HG02588 (cell line): ENCODE data around the gene ATRN.
"Not testable (repeated sequence)": the region's sequence is repeated elsewhere in the genome, so short reads cannot be mapped to it uniquely, and the experiment has no call there.

ENCODE experiments used
- ATAC-seq: cut with Tn5 transposase; IDR thresholded peaks from one replicate; pipeline ENCODE4 v1.9.1; 2021; ENCODE audit warnings: mild to moderate bottlenecking, moderate library complexity; ENCODE audit not compliant: unreplicated experiment

ATRN gene

DNA sequence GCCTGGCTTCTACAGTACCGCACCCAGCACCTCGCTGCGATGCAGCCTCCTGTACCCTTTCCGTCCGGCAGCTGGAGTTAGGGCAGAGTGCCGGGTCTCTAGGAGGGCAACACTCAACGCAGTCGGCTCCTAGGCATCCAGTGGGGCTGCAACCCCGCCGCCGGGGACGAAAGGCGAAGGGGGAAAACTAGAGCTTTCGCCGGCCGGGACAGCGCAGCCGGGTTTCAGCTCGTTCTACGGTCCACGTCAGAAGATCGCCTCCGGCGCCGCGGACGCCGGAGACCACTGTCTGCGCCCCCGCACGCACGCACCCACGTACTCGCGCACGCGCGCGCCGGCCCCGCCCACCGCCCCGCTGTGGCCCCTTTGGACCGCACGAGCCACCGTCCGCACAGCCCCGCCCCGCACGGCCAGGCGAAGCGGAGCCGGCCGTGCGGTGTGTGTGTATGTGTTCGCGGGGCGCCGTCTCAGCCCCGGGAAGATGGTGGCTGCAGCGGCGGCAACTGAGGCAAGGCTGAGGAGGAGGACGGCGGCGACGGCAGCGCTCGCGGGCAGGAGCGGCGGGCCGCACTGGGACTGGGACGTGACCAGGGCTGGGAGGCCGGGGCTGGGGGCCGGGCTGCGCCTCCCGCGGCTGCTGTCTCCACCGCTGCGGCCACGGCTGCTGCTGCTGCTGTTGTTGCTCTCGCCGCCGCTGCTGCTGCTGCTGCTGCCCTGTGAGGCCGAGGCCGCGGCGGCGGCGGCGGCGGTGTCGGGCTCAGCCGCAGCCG, at the start of gene ATRN:
ATRN (plus strand) TSS at position 392 of the 770 bp plus-strand sequence; CDS start at position 482, 90 bp downstream.
- ATAC-seq, result peak; percentile 82

DNA sequence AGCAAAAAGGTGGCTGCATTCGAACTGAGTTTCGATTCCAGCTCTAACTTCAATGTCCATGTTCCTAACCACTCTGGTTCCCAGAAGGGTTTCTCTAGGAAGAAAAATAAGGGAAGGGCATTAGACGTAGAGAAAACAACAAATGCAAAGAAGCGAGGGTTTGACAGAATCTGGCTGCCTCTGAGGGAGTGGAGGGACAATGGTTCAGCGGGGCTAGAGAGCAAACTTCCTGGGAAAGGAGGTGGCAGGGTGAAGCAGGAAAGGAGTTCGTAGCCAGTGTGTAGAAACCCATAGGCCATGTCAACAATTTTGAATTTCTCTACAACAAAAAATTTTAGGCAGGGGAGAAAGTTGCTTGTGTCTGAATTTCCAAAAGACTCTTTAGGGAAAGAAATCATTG, 48.8 kb upstream of the ATRN start:
- ATAC-seq, result no peak

DNA sequence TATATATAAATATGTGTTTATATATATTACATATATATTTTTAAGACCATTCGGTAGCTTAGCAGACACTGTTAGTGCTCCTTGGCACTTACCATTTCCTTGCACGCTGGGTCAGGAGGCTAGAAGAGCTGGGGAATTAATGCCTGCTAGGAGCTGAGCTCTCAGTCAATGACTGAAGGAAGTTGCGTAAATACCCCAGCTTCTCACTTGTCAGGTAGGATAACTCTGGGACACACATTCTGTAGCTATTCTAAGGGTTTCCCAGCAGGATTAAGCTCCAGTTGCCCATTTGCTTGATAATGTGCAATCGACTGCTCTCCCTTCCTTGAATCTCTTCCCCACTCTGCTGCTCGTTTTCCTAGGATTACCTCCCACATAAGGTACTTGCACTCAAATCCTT, 47.7 kb upstream of the ATRN start:
- no peak for ATAC-seq

DNA sequence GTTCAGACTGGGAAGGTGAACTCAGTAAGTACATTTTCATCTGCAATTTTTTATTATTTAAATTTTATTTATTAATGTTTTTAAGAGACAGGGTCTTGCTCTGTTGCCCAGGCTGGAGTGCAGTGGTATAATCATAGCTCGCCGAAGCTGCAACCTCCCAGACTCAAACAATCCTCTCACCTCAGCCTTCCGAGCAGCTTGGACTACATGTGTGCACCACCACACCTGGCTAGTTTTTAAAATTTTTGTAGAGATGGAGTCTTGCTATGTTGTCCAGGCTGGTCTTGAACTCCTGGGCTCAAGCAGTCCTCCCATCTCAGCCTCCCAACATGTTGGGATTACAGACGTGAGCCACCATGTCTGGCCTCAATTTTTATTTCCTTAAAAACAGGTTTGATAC, 44.1 kb upstream of the ATRN start:
- not testable (repeated sequence) for ATAC-seq

DNA sequence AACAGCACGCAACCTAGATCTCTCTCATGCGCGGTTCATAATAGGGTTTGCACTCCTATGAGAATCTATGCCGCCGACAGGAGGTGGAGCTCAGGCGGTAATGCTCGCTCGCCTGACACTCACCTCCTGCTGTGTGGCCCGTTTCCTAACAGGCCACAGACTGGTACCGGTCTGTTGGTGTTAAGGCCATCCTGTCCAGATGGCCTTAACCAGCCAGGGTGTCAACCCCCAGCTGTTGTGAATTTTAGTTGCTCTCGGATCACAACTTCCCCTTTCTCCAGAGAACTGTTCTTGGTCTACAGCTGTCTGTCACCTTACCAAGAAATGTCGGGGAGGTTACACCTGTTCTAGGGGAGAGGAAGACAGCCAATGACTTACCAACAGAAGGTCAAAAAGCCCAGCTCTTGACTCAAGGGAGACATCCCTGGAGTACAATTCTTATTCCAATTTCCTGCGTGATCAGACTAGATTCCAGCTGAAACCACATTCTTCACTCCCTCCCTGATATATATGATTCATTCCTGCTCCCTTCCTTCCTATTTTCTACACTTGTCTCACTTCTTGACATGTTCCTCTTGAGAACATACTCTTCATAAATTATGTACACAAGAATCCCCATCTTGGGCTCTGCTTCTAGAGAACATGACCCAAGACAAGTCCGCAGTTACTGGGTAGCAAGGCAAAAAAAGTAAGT, 40.3 kb upstream of the ATRN start:
- peak; percentile 70 for ATAC-seq

DNA sequence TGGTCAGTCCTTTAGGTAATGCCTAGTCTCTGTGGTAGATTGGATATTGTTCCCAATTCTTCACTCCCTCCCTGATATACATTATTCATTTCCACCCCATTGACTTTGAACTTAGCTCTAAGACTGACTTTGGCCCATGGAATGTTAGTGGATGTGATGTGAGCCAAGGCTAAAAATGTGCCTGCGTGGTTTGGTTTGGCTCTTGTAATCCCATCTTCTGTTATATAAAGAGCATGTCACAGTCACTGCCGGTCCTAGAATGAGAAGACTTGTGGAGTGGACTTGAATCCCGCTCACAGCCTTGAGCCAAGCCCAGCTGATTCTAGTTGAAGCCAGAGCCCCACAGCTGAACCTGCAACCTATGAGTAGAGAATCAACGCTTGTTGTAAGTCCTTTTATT, 39.7 kb upstream of the ATRN start:
- ATAC-seq, result no peak

DNA sequence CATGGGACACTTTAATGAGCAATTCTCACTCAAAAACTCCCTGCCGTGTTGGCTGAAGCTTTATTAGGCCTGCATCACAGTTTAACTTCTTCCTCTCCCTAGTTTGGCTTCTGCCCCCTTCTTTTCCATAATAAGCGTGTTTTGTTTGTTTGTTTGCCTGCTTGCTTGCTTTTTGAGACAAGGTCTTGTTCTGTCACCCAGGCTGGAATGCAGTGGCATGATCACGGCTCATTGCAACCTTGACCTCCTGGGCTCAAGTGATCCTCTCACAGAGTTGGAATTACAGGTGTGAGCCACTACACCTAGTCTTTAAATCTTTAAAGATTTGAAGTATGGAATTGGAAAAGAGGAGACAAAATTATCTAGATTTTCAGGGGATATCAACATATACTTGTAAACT, 38.0 kb upstream of the ATRN start:
- ATAC-seq, result no peak

DNA sequence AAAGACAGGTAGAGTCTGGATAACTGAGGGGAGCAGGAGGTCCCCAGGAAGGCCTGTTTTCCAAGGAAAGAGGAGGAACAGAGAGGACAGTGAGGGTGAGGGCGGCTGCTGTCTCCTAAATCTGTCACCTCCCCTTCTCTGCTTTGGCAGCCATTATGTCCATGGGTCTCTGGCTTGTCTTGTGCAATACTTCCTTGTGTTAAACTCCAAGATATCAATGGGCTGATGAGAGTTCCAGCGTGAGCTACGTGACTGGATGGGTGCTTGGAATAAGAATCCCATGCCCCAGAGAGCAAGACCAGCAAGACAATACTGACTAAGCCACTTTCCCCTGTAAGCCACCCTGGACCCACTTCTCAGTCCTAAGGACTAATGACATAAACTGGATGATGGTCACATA, 37.1 kb upstream of the ATRN start:
- ATAC-seq, result no peak

DNA sequence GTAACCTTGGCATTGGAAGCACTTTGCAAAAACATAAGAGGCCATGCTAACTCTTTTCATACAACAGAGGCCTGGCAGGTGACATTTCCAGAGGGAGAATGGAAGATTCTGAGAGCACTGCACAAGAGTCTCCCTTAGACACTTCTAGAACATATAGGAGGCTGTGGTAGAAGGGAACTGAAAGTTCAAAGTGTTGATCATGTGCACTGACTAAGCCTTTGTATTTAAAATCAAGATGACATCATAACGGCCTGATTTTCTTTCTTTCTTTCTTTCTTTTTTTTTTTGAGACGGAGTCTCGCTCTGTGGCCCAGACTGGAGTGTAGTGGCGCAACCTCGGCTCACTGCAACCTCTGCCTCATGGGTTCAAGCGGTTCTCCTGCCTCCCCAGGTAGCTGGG, 36.6 kb upstream of the ATRN start:
- no peak for ATAC-seq

DNA sequence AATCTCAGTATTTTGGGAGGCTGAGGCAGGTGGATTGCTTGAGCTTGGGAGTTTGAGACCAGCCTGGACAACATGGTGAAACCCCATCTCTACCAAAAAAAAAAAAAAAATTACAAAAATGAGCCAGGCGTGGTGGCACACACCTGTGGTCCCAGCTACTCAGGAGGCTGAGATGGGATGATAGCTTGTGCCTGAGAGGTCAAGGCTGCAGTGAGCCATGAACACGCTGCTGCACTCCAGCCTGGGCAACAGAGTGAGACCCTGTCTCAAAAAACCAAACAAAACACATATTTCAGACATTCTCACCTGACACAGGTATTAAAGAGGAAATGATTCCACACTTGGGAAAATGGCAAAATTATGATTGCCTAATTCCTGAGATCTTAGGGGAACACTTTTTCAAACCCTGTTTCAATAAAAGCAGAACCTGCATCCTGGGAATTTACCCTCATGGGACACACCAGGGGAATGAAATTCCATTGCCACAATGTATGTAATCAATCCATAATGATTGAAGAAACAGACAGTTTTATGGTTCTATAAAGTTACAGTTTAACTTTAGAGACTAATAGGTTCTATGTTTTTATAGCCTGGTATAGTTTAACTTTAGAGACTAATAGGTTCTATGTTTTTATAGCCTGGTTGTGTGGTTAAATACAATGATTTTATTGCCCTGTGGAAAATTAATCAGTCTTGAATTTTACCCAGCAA, 33.8 kb upstream of the ATRN start:
- no peak for ATAC-seq

DNA sequence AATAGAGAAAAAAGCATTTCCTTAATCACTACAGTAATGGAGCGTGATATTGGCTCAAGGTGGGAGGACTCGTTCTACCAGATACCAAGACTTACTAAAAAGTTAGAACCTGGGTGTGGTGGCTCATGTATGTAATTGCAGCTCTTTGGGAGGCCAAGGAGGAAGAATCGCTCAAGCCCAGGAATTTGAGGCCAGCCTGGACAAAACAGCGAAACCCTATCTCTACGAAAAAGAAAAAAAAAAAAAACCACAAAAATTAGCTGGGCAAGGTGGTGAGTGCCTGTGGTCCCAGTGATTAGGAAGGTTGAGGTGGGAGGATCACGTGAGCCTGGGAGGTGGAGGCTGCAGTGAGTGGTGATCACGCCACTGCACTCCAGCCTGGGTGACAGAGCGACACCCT, 24.0 kb upstream of the ATRN start:
- ATAC-seq, result no peak

DNA sequence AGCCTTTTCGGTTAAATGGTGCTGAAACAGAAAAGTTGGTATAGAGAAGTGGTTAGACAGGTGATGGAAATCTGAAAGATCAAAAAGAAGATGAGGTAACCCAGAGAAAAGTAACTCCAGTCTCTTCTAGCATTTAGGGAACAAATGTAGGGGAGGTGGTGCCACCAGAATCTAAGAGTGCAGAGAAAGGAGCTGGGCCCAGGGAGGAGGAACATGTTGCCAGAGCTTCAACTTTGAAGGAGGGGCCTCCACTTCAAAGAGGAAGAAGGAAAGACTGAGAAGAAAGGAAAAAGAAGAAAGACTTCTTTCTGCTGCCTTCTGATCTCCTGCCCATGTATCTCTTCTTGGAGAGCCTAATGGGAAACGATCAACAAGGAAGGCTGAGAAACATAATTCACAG, 23.5 kb upstream of the ATRN start:
- no peak for ATAC-seq

DNA sequence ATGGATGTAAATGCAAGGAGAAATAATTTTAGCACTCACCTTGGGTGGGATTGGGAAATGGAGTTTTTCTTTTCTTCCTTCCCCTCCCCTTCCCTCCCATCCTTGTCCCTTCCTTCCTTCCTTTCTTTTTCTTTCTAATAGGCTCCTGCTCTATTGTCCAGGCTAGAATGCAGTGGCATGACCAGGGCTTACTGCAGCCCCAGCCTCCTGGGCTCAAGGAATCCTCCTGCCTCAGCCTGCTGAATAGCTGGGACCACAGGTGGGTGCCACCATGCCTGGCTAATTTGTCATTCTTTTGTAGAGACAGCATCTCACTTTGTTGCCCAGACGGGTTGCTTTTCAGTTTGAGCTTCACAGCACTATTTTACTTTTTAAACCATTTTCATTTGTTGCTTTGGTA, 21.5 kb upstream of the ATRN start:
- no peak for ATAC-seq

DNA sequence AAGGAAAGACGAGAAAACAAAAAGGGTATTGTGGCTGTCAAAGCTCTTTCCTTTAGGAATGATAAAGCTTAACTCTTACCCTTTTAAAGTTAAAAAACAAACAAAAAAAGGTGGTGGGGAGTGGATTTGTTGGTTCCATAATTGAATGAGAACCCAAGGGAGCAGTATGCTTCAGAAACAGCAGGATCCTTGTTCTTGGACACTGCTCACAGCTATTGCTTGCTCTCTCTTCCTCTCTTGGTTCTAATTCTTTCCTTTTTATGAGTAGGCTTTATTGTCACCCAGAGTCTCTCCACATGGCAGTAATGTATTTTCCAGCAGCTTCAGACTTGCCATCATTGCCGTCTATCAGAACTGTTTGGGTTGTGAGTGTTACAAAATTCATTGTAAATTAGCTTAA, 18.7 kb upstream of the ATRN start:
- no peak for ATAC-seq

DNA sequence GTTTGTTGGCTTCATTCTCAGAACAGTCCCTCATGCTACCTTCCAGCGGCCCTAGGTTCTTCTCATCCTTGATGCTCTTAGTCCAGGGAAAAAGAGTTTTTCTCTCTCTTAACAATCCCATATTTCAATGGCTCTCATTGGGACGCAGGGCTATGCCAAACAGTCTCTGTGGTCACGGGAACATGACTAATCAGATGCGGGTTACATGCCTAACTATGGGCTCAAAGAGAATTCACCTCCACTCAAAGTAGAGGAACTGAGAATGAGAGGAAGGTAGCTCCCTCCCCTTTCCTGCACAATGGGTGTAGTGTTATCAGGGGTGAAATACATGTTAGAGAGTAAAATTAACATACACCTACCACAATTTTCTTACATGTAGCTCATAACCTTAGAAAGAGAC, 18.1 kb upstream of the ATRN start:
- ATAC-seq, result no peak

DNA sequence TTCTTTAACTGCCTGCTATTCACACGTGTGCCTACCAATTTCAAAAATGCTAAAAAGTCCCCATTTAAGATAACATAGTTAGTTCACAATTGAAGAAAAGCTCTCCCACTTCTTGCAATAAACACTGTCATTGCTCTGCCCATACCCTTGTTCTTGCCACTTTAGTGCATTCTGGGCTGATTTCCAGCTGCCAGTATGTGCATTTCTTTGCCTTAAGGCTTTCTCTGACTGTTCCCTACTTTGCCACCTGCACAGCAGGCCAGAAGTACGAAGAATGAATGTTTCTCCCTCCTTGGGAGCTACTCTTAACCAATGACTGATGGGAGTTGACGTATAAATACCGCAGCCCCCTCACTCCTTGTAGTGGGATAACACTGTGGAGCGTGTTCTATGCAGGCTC, 16.0 kb upstream of the ATRN start:
- no peak for ATAC-seq

DNA sequence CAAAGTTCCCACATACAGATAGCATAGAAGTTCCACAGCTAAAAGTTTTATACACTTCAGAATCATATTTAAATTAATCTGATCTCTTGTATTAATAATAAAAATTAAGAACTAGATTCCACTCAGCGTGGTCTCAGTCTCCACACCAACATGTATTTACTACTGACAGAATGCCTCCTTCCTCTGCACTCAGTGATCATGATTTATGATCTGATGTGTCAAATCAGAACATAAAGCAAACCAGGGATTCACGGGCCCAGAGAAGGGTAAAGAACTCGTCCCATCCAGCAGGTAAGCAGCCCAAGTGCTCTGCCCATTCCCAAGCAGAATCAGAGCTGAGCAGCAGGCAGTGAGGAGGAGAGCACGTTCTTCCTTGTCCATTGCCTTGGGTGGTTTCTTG, 14.2 kb upstream of the ATRN start:
- no peak for ATAC-seq

DNA sequence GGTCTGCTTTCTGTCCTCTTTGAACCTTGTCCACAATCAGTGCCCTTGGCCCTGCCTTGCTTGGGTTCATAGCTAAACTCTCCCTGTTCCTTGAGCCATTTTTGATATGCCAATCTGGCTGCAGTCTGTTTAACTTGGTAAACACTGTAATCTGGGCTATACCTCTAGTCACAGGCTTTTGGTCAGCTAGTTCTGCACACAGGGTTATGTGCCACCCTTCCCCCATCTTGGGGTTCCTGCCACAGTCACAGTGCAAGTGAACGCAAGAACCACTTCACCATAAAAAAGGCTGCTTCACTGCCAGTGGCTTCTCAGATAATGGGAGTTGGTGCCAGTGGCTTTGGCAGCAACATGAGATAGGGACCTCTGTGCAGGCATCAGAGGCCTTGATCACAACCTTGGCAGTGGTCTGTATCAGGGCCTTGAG, 10.9 kb upstream of the ATRN start:
- no peak for ATAC-seq

DNA sequence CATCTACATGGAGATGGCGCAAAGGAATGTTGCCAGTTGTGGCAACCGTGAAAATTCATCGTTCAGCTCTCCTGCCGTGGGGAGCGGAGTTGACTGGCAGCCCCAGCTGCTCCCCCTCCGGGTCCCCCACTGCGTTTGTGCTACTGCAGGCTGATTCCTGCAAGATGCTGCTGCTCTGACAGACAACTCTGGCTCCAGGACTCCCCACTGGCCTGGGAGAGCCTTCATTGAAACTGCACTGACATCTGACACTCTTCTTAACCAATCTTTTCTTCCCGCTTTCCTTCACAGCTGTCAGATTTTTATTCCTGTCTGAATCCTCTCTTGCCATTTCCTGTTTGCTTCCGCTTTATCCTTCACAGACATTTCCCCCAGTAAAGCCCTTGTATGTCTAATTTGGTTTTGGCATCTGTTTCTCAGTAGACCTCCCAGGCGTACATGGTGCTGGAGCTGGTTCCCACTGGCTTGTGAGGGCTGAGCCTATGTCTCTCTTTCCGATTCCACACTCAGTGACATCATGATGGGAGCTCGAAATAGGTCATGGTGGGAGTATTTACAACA, 9.5 kb upstream of the ATRN start:
- no peak for ATAC-seq

DNA sequence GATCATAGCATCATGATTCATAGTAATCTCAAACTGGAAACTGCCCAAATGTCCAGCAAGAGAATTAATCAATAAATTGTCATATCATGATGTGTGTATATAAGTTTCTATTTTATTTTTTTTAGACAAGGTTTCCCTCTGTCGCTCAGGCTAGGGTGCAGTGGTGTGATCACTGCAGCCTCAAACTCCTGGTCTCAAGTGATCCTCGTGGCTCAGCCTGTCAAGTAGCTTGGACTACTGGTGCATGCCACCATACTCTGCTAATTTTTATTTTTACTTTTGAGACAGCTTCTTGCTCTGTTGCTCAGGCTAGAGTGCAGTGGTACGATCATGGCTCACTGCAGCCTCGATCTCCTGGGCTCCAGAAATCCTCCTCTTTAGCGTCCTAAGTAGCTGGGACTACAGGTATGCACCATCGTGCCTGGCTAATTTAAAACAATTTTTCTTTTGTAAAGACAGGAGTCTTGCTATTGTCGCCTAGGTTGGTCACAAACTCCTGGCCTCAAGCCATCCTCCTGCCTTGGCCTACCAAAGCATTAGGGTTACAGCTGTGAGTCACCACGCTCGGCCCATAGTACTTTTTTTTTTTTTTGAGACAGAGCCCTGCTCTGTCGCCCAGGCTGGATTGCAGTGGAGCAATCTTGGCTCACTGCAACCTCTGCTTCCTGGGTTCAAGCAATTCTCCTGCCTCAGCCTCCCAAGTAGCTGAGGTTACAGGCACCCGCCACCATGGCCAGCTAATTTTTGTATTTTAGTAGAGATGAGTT, 8.7 kb upstream of the ATRN start:
- no peak for ATAC-seq

DNA sequence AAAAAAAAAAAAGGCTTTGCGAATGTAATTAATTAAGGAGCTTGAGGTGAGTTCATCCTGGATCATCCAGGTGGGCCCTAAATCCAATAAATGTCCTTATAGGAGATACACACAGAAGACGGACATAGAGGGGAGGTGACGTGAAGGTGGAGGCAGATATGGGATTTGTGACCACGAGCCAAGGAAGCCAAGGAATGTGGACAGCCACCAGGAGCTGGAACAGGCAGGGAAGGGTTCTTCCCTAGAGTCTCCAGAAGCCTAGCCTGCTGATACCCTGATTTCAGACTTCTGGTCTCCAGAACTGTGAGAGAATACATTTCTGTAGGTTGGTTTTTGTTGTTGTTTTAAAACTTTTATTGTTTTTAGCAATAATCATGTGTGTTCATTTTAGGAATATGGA, 6.7 kb upstream of the ATRN start:
- no peak for ATAC-seq
